Sigmoid colon (tissue), 7 donors: ENCODE results near the gene CWF19L2. TPM values are rescaled to one million over a fixed set of nuclear protein-coding genes. Genes with fewer than 3 reads are reported as not detected.

ENCODE experiments used
- DNase-seq: peaks from one replicate; pipeline ENCODE4 v3.0.0-alpha.2; 2019
- H3K27ac ChIP-seq, 4 donors: fragments of 200-600 bp; sonication (generic); one replicate each; pipeline ENCODE4 v1.5.1; 2016 to 2019; ENCODE audit warnings: mild to moderate bottlenecking in 1 of 4
- H3K27me3 ChIP-seq, 3 donors: fragments of 200-600 bp; sonication (generic); one replicate each; pipeline ENCODE4 v1.5.1; 2019; ENCODE audit warnings: mild to moderate bottlenecking in 1 of 3
- H3K36me3 ChIP-seq, 4 donors: fragments of 200-600 bp; sonication (generic); one replicate each; pipeline ENCODE4 v1.5.1; 2016 to 2019
- H3K4me1 ChIP-seq, 4 donors: fragments of 200-600 bp; sonication (generic); one replicate each; pipeline ENCODE4 v1.5.1; 2017 to 2019
- H3K4me3 ChIP-seq, 4 donors: fragments of 200-600 bp; sonication (generic); one replicate each; pipeline ENCODE4 v1.5.1; 2017 to 2019; ENCODE audit warnings: mild to moderate bottlenecking in 2 of 4, moderate library complexity in 1 of 4
- H3K9me3 ChIP-seq, 4 donors: fragments of 200-600 bp in 3 of 4; sonication (generic) in 3 of 4; one replicate each; pipeline versions ENCODE4 v1.5.1 to v1.6.1; 2013 to 2019
- CTCF ChIP-seq, 4 experiments: fragments of 450-650 bp in 3 of 4; fragments of 200-600 bp in 1 of 4; IDR thresholded peaks; one replicate each; pipeline ENCODE4 v1.5.1; 2016 to 2019; ENCODE audit warnings: antibody characterized with exemption in 4 of 4, mild to moderate bottlenecking in 3 of 4, moderate library complexity in 2 of 4
- EP300 ChIP-seq, 4 donors: sonication (generic); formaldehyde crosslinking; IDR thresholded peaks; one replicate each; pipeline ENCODE4 v1.6.1; 2017; ENCODE audit warnings: antibody characterized with exemption in 4 of 4
- POLR2A ChIP-seq, 2 donors: fragments of 450-650 bp; IDR thresholded peaks; one replicate each; pipeline ENCODE4 v1.6.1; 2016; ENCODE audit warnings: antibody characterized with exemption in 2 of 2, mild to moderate bottlenecking in 2 of 2, moderate library complexity in 2 of 2
- POLR2AphosphoS5 ChIP-seq, 4 donors: sonication (generic); formaldehyde crosslinking; IDR thresholded peaks; one replicate each; pipeline ENCODE4 v1.6.1; 2017; ENCODE audit warnings: antibody characterized with exemption in 4 of 4
- WGBS, 2 donors: extraction: QIAGEN DNeasy Blood & Tissue Kit; methylation state at CpG; one replicate each; pipeline ENCODE4 v1.1.7; 2013; 5-methylcytosine and 5-hydroxymethylcytosine counted together
- intact Hi-C: fragments of 100-400 bp; cut with DNase I; formaldehyde crosslinking; loops from one replicate; pipeline ENCODE4 v1.15.1; 2023
- polyA plus RNA-seq, 3 donors: library from polyadenylated mRNA; stranded (reverse); fragments of 200-250 nt; gene quantifications; one replicate each; pipeline ENCODE4 v1.2.3, GENCODE V29; 2013
- total RNA-seq, 4 donors: library from RNA; depleted of rRNA; stranded (reverse); fragments of >200 nt; gene quantifications; one replicate each; pipeline ENCODE4 v1.1.0, GENCODE V29; 2016
- donor health status: healthy with polysubstance abuse.
- donor health status: Bipolar disorder and iron deficiency.
- donor health status: healthy.

The CWF19L2 gene
- total and polyA plus RNA-seq, 7 donors: 3.2 to 28.5 (median 20.6) TPM

- no peak overlapping the region for H3K4me3 ChIP-seq
- no peak overlapping the region for H3K27ac ChIP-seq
- intact Hi-C loops: no loop called here
- H3K36me3 ChIP-seq: peaks cover 0 to 78% (median 3%) of the 10 kb centered on the region in 4 donors
- DNase-seq: no peak
- no peaks in the 10 kb centered on the region for H3K4me1 ChIP-seq
- no peaks in the 10 kb centered on the region for H3K9me3 ChIP-seq
- TF ChIP-seq POLR2A (IDR thresholded peaks at IDR 0.05): no peak
- no peak for TF ChIP-seq EP300 (IDR thresholded peaks at IDR 0.05)
- TF ChIP-seq POLR2AphosphoS5 (IDR thresholded peaks at IDR 0.05): no peak
- TF ChIP-seq CTCF (IDR thresholded peaks at IDR 0.05): no peak
- no peaks in the 10 kb centered on the region for H3K27me3 ChIP-seq
- 69 to 94% methylated on average over 2 of the region's 2 CpGs for WGBS, 2 donors
Observed at GRCh38 chr11:107307991-107308390, 149.6 kb downstream of the CWF19L2 start.

- no peak for DNase-seq
- 78 to 87% methylated on average over 1 of the region's 1 CpG for WGBS, 2 donors
- Histone ChIP-seq H3K36me3 (peaks cover 0 to 47% (median 6%) of the 10 kb centered on the region in 4 donors), H3K4me1 (no peaks in the 10 kb centered on the region), H3K9me3 (peaks cover 0 to 2% (median under 1%) of the 10 kb centered on the region in 4 donors), H3K27ac (no peak overlapping the region), H3K27me3 (no peaks in the 10 kb centered on the region), H3K4me3 (no peak overlapping the region)
- TF ChIP-seq POLR2AphosphoS5 (IDR thresholded peaks at IDR 0.05): no peak
- TF ChIP-seq EP300 (IDR thresholded peaks at IDR 0.05): no peak
- no peak for TF ChIP-seq POLR2A (IDR thresholded peaks at IDR 0.05)
- no peak for TF ChIP-seq CTCF (IDR thresholded peaks at IDR 0.05)
- intact Hi-C loops: no loop called here
Observed at GRCh38 chr11:107301878-107302277, 155.7 kb downstream of the CWF19L2 start.

GRCh38 chr11:107293677-107294344 lies 163.8 kb downstream of the CWF19L2 start:
- no peak overlapping the region for H3K4me3 ChIP-seq
- intact Hi-C loops: no loop called here
- peaks cover 0 to 33% (median 0%) of the 10 kb centered on the region in 4 donors for H3K36me3 ChIP-seq
- H3K27me3 ChIP-seq: no peaks in the 10 kb centered on the region
- TF ChIP-seq CTCF (IDR thresholded peaks at IDR 0.05): no peak
- no peak for TF ChIP-seq POLR2AphosphoS5 (IDR thresholded peaks at IDR 0.05)
- TF ChIP-seq EP300 (IDR thresholded peaks at IDR 0.05): no peak
- no peak for TF ChIP-seq POLR2A (IDR thresholded peaks at IDR 0.05)
- 83 to 96% methylated on average over 13 of the region's 13 CpGs for WGBS, 2 donors
- no peak for DNase-seq
- peaks cover 0 to 9% (median 5%) of the 10 kb centered on the region in 4 donors for H3K9me3 ChIP-seq
- no peaks in the 10 kb centered on the region for H3K4me1 ChIP-seq
- no peak overlapping the region for H3K27ac ChIP-seq

GRCh38 chr11:107282195-107282594 lies 175.4 kb downstream of the CWF19L2 start:
- H3K27ac ChIP-seq: no peak overlapping the region
- no peak for TF ChIP-seq CTCF (IDR thresholded peaks at IDR 0.05)
- no peaks in the 10 kb centered on the region for H3K27me3 ChIP-seq
- no peak overlapping the region for H3K4me3 ChIP-seq
- WGBS, 2 donors: 91 to 98% methylated on average over 1 of the region's 1 CpG
- no peaks in the 10 kb centered on the region for H3K36me3 ChIP-seq
- intact Hi-C loops: no loop called here
- no peak for DNase-seq
- H3K9me3 ChIP-seq: peaks cover 0 to 8% (median 0%) of the 10 kb centered on the region in 4 donors
- H3K4me1 ChIP-seq: no peaks in the 10 kb centered on the region

Other genes with a start within 250 kb of the CWF19L2 start
- 10 to 100 TPM in 1 of 4 donors, 1 to 10 TPM in 3; 5.8 to 11.1 (median 7.0) TPM for gene ALKBH8, start 107.9 kb upstream of the CWF19L2 start, total RNA-seq
- gene ALKBH8, start 107.9 kb upstream of the CWF19L2 start, polyA plus RNA-seq: 1 to 10 TPM; 1.2 to 3.6 (median 1.6) TPM
- gene ELMOD1, start 133.3 kb upstream of the CWF19L2 start, total RNA-seq: 1 to 10 TPM in 1 of 4 donors, under 1 TPM in 3; 0.14 to 1.4 (median 0.52) TPM
- under 1 TPM in 1 of 3 donors, not detected in 2; 0.22 TPM for gene ELMOD1, start 133.3 kb upstream of the CWF19L2 start, polyA plus RNA-seq